GM21825 (cell line): Measurements from ENCODE around the gene TTF2.

Experiments
- ATAC-seq: cut with Tn5 transposase; IDR thresholded peaks from one replicate; pipeline ENCODE4 v1.9.1; 2021; ENCODE audit warnings: mild to moderate bottlenecking, moderate library complexity; ENCODE audit not compliant: unreplicated experiment

TTF2 gene

GRCh38 chr1:117059678-117060440 lies at the start of gene TTF2:
Gene TTF2 (plus strand): TSS chr1:117060326. CDS start chr1:117060347, 21 bp downstream.
- peak; percentile 92 for ATAC-seq

DNA sequence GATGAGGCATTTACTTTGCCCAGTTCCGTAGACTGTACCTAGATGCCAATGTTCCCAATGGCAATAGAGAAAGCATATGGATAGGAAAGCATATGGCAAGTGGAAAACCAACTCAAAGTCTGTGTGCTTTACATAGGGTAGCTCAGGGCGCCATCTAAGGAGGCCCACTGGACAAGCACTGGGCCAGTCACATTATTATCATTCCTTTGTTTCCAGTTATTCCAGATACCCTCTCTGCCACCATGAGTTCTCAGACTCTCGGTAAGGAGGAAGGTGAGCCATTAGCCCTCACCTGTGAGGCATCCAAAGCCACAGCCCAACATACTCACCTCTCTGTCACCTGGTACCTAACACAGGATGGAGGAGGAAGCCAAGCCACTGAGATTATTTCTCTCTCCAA lies 48.8 kb upstream of the TTF2 start:
- ATAC-seq, result no peak

DNA sequence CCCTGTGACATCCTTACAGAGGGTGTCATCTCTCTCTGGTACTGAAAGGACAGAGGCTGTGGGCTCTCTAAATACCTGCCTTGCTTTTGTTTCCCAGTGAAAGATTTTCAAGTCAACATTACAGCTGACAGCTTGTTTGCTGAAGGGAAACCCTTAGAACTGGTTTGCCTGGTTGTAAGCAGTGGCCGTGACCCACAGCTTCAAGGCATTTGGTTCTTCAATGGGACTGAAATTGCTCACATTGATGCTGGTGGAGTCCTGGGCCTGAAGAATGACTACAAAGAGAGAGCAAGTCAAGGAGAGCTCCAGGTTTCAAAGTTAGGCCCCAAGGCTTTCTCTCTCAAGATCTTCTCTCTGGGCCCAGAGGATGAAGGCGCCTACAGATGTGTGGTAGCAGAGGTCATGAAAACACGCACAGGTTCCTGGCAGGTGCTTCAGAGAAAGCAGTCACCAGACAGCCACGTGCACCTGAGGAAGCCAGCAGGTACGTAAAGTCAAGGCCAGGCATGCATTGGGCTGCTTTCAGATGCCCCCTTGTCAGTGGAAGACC lies 46.7 kb upstream of the TTF2 start:
- no peak for ATAC-seq

- no peak for ATAC-seq
These were observed 45.9 kb upstream of the TTF2 start for GRCh38 chr1:117014209-117014608.

- no peak for ATAC-seq
These were observed 44.4 kb upstream of the TTF2 start for GRCh38 chr1:117015724-117016123.

DNA sequence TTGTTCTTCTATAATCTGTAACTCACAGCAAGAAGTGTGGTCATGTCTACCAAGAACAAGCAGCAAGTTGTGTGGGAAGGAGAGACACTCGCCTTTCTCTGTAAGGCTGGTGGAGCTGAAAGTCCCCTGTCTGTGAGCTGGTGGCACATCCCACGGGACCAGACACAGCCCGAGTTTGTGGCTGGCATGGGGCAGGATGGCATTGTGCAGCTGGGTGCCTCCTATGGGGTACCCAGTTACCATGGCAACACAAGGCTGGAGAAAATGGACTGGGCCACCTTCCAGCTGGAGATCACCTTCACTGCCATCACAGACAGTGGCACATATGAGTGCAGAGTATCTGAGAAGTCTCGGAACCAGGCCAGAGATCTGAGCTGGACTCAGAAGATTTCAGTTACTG lies 43.1 kb upstream of the TTF2 start:
- no peak for ATAC-seq

GRCh38 chr1:117017648-117018047 lies 42.5 kb upstream of the TTF2 start:
- no peak for ATAC-seq

GRCh38 chr1:117020526-117021156 lies 39.5 kb upstream of the TTF2 start:
- ATAC-seq, result no peak

GRCh38 chr1:117022114-117022513 lies 38.0 kb upstream of the TTF2 start:
- no peak for ATAC-seq

DNA sequence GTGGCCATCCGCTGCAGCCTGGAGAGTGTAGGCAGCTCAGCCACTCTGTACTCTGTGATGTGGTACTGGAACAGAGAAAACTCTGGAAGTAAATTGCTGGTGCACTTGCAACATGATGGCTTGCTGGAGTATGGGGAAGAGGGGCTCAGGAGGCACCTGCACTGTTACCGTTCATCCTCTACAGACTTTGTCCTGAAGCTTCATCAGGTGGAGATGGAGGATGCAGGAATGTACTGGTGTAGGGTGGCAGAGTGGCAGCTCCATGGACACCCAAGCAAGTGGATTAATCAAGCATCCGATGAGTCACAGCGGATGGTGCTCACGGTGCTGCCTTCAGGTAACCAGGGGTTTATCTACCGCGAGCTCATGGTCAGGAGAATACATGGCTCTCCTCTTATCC lies 34.6 kb upstream of the TTF2 start:
- no peak for ATAC-seq

GRCh38 chr1:117026361-117026760 lies 33.8 kb upstream of the TTF2 start:
- ATAC-seq, result no peak

DNA sequence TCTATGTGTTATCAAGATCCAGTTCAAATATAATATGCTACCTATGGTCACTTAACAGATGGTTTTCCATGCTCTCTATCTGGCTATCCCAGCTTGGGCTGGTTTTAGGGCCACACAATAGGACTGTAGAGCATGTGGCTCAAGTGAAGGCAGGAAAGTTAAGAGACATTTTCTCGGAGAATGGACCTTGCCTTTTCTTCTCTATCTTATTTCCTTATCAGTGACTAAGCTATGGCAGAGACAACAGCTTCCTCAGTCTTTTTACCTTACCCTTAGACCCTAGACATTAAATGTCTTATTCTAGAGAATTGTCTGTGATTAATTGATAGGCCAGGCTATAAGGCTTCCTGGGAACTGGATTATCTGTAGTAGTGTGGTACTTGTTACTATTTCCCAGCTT lies 30.4 kb upstream of the TTF2 start:
- ATAC-seq, result no peak

GRCh38 chr1:117030271-117030877 lies 29.8 kb upstream of the TTF2 start:
- no peak for ATAC-seq

DNA sequence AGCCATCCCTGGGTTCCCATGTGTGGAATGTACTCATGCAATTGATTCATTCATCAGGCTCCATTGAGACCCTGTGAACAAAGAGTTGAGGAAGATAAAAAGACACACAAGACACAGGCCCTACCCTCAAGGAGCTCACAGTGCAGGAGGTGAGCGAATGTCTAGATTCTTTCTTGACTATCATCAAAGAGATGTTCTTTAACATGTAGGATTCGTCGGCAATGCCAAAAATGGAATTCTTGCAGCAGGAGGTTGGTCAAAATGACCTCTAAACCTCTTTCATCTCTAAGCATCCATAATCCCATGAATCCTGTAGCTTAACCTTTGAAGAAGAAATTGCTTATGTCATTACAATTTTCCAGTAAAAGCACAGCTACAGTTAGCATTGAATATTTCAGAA lies 27.9 kb upstream of the TTF2 start:
- no peak for ATAC-seq

DNA sequence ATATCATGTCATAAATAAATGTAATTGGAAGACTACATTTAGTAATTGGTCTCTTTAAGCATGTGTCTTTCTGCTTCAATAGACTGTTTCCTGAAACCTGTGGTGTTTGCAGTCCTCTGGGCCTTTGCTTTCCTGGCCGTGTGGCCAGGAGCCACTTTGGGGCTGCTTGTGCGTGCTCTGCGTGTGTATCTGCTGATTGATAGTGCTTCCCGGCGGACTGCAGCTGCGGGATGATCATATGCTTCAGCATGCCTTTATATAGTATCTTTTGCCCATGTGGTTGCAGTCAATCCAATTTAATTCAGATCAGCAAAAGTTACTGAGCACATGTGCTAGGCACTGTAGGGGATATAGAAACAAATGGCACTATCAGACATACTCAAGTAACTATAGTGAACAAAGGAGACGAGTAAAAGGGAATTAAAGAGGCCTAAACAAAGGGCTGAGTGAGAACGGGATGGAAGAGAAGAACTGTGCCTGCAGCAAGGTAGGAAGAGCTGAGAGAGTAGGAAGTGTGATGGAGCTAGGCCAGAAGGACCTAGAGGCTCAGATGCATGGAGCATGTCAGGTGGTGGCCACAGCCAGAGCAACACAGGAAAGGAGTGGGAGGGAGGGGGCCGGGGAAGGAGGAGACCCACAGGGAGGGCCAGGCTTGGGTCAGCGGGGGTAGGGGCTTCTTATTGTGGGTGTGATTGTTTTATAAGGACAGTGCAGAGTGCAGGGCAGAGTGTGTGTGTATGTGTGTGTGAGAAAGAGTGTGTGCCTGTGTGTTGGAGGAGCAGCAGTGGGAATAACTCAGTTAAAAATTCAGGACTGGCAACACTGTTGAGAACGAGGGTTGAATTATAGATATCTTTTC lies 27.2 kb upstream of the TTF2 start:
- no peak for ATAC-seq

DNA sequence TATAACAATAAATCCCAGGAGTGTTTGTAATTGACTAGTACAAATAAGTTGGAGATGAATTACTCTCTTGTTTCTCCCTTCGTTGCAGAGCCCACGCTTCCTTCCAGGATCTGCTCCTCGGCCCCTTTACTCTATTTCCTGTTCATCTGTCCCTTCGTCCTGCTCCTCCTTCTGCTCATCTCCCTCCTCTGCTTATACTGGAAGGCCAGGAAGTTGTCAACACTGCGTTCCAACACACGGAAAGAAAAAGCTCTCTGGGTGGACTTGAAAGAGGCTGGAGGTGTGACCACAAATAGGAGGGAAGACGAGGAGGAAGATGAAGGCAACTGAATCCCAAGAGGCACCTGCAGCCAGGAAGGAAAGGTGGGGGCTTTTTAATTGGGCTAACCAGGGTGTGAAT lies 26.4 kb upstream of the TTF2 start:
- no peak for ATAC-seq

- ATAC-seq, result no peak
These were observed 25.3 kb upstream of the TTF2 start for GRCh38 chr1:117034791-117035290.

GRCh38 chr1:117036018-117036461 lies 24.1 kb upstream of the TTF2 start:
- no peak for ATAC-seq

GRCh38 chr1:117037802-117038201 lies 22.3 kb upstream of the TTF2 start:
- ATAC-seq, result no peak

DNA sequence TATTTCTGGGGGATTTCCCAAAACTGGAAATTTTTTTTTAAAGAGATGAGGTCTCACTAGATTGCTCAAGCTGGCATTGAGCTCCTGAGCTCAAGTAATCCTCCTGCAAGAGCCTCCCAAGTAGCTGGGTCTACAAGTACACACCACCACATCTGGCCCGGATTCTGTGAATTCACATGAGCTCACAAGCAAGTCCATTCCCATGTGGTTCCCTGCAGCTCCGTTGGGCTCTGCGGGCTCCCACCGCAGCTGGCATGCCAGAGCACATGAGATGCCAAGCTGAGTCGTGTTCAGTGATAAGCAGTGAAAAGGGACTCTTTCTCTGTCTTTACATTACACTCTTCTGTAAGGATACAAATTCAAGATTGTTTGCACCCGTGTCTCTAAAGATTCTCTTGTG lies 21.9 kb upstream of the TTF2 start:
- ATAC-seq, result no peak

- no peak for ATAC-seq
These were observed 15.9 kb upstream of the TTF2 start for GRCh38 chr1:117044217-117044616.
